Measurements from ENCODE around the gene TCEANC2.

The TCEANC2 gene

GRCh38 chr1:54027848-54028247, 25.6 kb upstream of the TCEANC2 start:
- in situ Hi-C loops (cut with MboI; ENCODE audit: low pct_unique_long_range_greater_than_20kb, low sequenced_read_pairs, unreplicated experiment): no loop called here
- no peak for DNase-seq (ENCODE audit: low spot score)
- TF ChIP-seq CTCF (IDR thresholded peaks at IDR 0.05; ENCODE audit: extremely low read depth, insufficient read depth, missing control alignments): no peak

- DNase-seq (ENCODE audit: low spot score): no peak
- in situ Hi-C loops (cut with MboI; ENCODE audit: low pct_unique_long_range_greater_than_20kb, low sequenced_read_pairs, unreplicated experiment): no loop called here
- TF ChIP-seq CTCF (IDR thresholded peaks at IDR 0.05; ENCODE audit: extremely low read depth, insufficient read depth, missing control alignments): no peak
These were observed 24.8 kb upstream of the TCEANC2 start for GRCh38 chr1:54028306-54029251.

GRCh38 chr1:54037476-54037875, 15.9 kb upstream of the TCEANC2 start:
- no peak for TF ChIP-seq CTCF (IDR thresholded peaks at IDR 0.05; ENCODE audit: extremely low read depth, insufficient read depth, missing control alignments)
- in situ Hi-C loops (cut with MboI; ENCODE audit: low pct_unique_long_range_greater_than_20kb, low sequenced_read_pairs, unreplicated experiment): no loop called here
- DNase-seq (ENCODE audit: low spot score): no peak

- no peak for TF ChIP-seq CTCF (IDR thresholded peaks at IDR 0.05; ENCODE audit: extremely low read depth, insufficient read depth, missing control alignments)
- DNase-seq (ENCODE audit: low spot score): no peak
- in situ Hi-C loops (cut with MboI; ENCODE audit: low pct_unique_long_range_greater_than_20kb, low sequenced_read_pairs, unreplicated experiment): no loop called here
These were observed 11.6 kb upstream of the TCEANC2 start for GRCh38 chr1:54041806-54042205.

- TF ChIP-seq CTCF (IDR thresholded peaks at IDR 0.05; ENCODE audit: extremely low read depth, insufficient read depth, missing control alignments): no peak
- in situ Hi-C loops (cut with MboI; ENCODE audit: low pct_unique_long_range_greater_than_20kb, low sequenced_read_pairs, unreplicated experiment): no loop called here
- DNase-seq (ENCODE audit: low spot score): no peak
These were observed 7.9 kb upstream of the TCEANC2 start for GRCh38 chr1:54045496-54045895.

- in situ Hi-C loops (cut with MboI; ENCODE audit: low pct_unique_long_range_greater_than_20kb, low sequenced_read_pairs, unreplicated experiment): no loop called here
- DNase-seq (ENCODE audit: low spot score): no peak
- TF ChIP-seq CTCF (IDR thresholded peaks at IDR 0.05; ENCODE audit: extremely low read depth, insufficient read depth, missing control alignments): no peak
These were observed 6.6 kb upstream of the TCEANC2 start for GRCh38 chr1:54046671-54047383.
